Lower lobe of right lung (tissue), 2 donors: ENCODE data around the gene MAP1LC3B2. TPM values are rescaled to one million over a fixed set of nuclear protein-coding genes. Genes with fewer than 3 reads are reported as not detected.

Source experiments
- ATAC-seq, 2 donors: fragments of 200-7000 bp; cut with Tn5 transposase; one replicate each; pipeline ENCODE4 v1.9.1; 2020 to 2022; ENCODE audit warnings: mild to moderate bottlenecking in 2 of 2, moderate library complexity in 2 of 2
- DNase-seq: peaks from one replicate; pipeline ENCODE4 v3.0.0-alpha.2; 2020
- H3K27ac ChIP-seq: fragments of 200-600 bp; one replicate; pipeline ENCODE4 v1.8.0; 2022
- H3K27me3 ChIP-seq: fragments of 200-600 bp; one replicate; pipeline ENCODE4 v1.8.0; 2022; ENCODE audit warnings: low read depth
- H3K36me3 ChIP-seq: fragments of 200-600 bp; one replicate; pipeline ENCODE4 v1.8.0; 2022; ENCODE audit warnings: mild to moderate bottlenecking
- H3K4me1 ChIP-seq: fragments of 200-600 bp; one replicate; pipeline ENCODE4 v1.8.0; 2022
- H3K4me3 ChIP-seq: fragments of 200-600 bp; one replicate; pipeline ENCODE4 v1.8.0; 2022; ENCODE audit warnings: mild to moderate bottlenecking
- H3K9me3 ChIP-seq: fragments of 200-600 bp; one replicate; pipeline ENCODE4 v1.8.0; 2022
- CTCF ChIP-seq: fragments of 200-600 bp; IDR thresholded peaks from one replicate; pipeline ENCODE4 v1.8.0; 2022; ENCODE audit warnings: antibody characterized with exemption, mild to moderate bottlenecking
- intact Hi-C: fragments of 100-400 bp; cut with DNase I; formaldehyde crosslinking; loops from one replicate; pipeline ENCODE4 v1.11.0; 2022
- total RNA-seq: library from RNA; stranded (reverse); fragmentation: NEBNext Ultra II Directional; extraction: Animal tissue kit (Norgen Biotek cat#: 25700); gene quantifications from one replicate; pipeline ENCODE4 v1.2.1, GENCODE V29; 2021
- donor health status: DM: no; HTN: yes; CAD: no; lungs with severe emphysema.

Gene MAP1LC3B2
- total RNA-seq, 1 donor from 2014 or later = 1.9 TPM

GRCh38 chr12:116621194-116621593 lies 62.0 kb downstream of the MAP1LC3B2 start:
- H3K27me3 ChIP-seq = no peaks in the 10 kb centered on the region
- ATAC-seq (no peak), DNase-seq (no peak)
- H3K4me1 ChIP-seq = no peaks in the 10 kb centered on the region
- no peak for TF ChIP-seq CTCF
- no peaks in the 10 kb centered on the region for H3K36me3 ChIP-seq
- no peak overlapping the region for H3K4me3 ChIP-seq
- H3K27ac ChIP-seq = no peak overlapping the region
- peaks cover 3% of the 10 kb centered on the region for H3K9me3 ChIP-seq
- intact Hi-C loops = no loop called here

GRCh38 chr12:116624516-116624915 lies 65.3 kb downstream of the MAP1LC3B2 start:
- Histone ChIP-seq H3K4me1 (no peaks in the 10 kb centered on the region), H3K9me3 (no peaks in the 10 kb centered on the region), H3K36me3 (no peaks in the 10 kb centered on the region), H3K27me3 (no peaks in the 10 kb centered on the region), H3K4me3 (no peak overlapping the region), H3K27ac (no peak overlapping the region)
- intact Hi-C loops = no loop called here
- no peak for TF ChIP-seq CTCF
- ATAC-seq (no peak), DNase-seq (no peak)

DNA sequence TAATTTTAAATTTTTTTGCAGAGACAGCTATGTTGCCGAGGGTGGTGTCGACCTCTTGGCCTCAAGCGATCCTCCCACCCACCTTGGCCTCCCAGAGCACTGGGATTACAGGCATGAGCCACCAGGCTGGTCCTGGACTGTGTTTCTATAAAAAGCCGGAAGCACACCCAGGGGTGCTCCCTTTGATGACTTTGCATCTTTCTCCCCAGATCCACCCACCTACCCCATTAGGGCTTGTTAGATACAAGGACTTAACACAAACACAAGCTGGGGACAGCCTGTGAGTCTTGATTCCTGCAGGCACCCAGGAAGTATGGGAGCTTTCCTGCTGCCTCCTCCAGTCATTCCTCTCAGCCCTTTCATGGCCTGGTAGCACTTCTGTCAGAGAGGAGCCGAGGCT lies 67.0 kb downstream of the MAP1LC3B2 start:
- Histone ChIP-seq H3K4me1 (no peaks in the 10 kb centered on the region), H3K4me3 (no peak overlapping the region), H3K9me3 (no peaks in the 10 kb centered on the region), H3K36me3 (no peaks in the 10 kb centered on the region), H3K27ac (no peak overlapping the region), H3K27me3 (no peaks in the 10 kb centered on the region)
- TF ChIP-seq CTCF = no peak
- intact Hi-C loops = no loop called here
- ATAC-seq (no peak), DNase-seq (no peak)

Other genes with a start within 250 kb of the MAP1LC3B2 start
- gene SPRING1, start 178.7 kb downstream of the MAP1LC3B2 start, total RNA-seq = 84.3 TPM
- gene RNFT2, start 178.9 kb downstream of the MAP1LC3B2 start, total RNA-seq = 3.3 TPM